Endothelial cell (in vitro differentiated cells): ENCODE data around the gene ANXA11. TPM values are rescaled to one million over a fixed set of nuclear protein-coding genes. Genes with fewer than 3 reads are reported as not detected.

ENCODE experiments used
- DNase-seq: peaks from one replicate; pipeline ENCODE4 v3.0.0; 2021; ENCODE audit warnings: low spot score
- H3K27ac Mint-ChIP-seq: one replicate; pipeline ENCODE4 v1.8.0; 2021; ENCODE audit warnings: mixed read lengths, inconsistent platforms; ENCODE audit not compliant: unreplicated experiment
- H3K27me3 Mint-ChIP-seq: one replicate; pipeline ENCODE4 v1.8.0; 2021; ENCODE audit warnings: mild to moderate bottlenecking, moderate library complexity, mixed read lengths, inconsistent platforms; ENCODE audit not compliant: unreplicated experiment
- H3K36me3 Mint-ChIP-seq: one replicate; pipeline ENCODE4 v1.8.0; 2021; ENCODE audit warnings: mild to moderate bottlenecking, low read depth, mixed read lengths, inconsistent platforms; ENCODE audit not compliant: unreplicated experiment
- H3K4me1 Mint-ChIP-seq: one replicate; pipeline ENCODE4 v1.8.0; 2021; ENCODE audit warnings: mild to moderate bottlenecking, mixed read lengths, inconsistent platforms; ENCODE audit not compliant: unreplicated experiment
- H3K4me3 Mint-ChIP-seq: one replicate; pipeline ENCODE4 v1.8.0; 2021; ENCODE audit warnings: mild to moderate bottlenecking, mixed read lengths, inconsistent platforms; ENCODE audit not compliant: unreplicated experiment
- H3K9me3 Mint-ChIP-seq: one replicate; pipeline ENCODE4 v1.8.0; 2021; ENCODE audit warnings: mixed read lengths, inconsistent platforms; ENCODE audit not compliant: unreplicated experiment
- CTCF ChIP-seq: fragments of 200-600 bp; sonication (generic); IDR thresholded peaks from one replicate; pipeline ENCODE4 v1.5.0; 2021; ENCODE audit warnings: antibody characterized with exemption; ENCODE audit not compliant: unreplicated experiment
- total RNA-seq: library from RNA; stranded (reverse); fragmentation: NEBNext Ultra II Directional; extraction: Animal tissue kit (Norgen Biotek cat#: 25700); gene quantifications from one replicate; pipeline ENCODE4 v1.2.1, GENCODE V29; 2021; ENCODE audit not compliant: unreplicated experiment

The ANXA11 gene
- total RNA-seq, 1 donor from 2014 or later, result 133 TPM

GRCh38 chr10:80211786-80212185, 6.4 kb upstream of the ANXA11 start:
- Mint-ChIP-seq H3K27me3 (peaks cover 4% of the 10 kb centered on the region), H3K4me1 (no peaks in the 10 kb centered on the region), H3K9me3 (no peaks in the 10 kb centered on the region), H3K36me3 (no peaks in the 10 kb centered on the region), H3K4me3 (no peak overlapping the region), H3K27ac (no peak overlapping the region)
- no peak for DNase-seq
- TF ChIP-seq CTCF, result no peak

GRCh38 chr10:80210259-80210658, 4.9 kb upstream of the ANXA11 start:
- Mint-ChIP-seq H3K4me3 (no peak overlapping the region), H3K4me1 (peaks cover 5% of the 10 kb centered on the region), H3K27ac (no peak overlapping the region), H3K9me3 (no peaks in the 10 kb centered on the region), H3K36me3 (no peaks in the 10 kb centered on the region), H3K27me3 (peaks cover 2% of the 10 kb centered on the region)
- DNase-seq, result no peak
- TF ChIP-seq CTCF, result no peak

- no peak for DNase-seq
- Mint-ChIP-seq H3K27me3 (peaks cover 13% of the 10 kb centered on the region), H3K9me3 (no peaks in the 10 kb centered on the region), H3K4me3 (peak overlapping the region; percentile 5), H3K4me1 (peaks cover 21% of the 10 kb centered on the region), H3K27ac (no peak overlapping the region), H3K36me3 (no peaks in the 10 kb centered on the region)
- TF ChIP-seq CTCF, result no peak
These were observed 2.5 kb upstream of the ANXA11 start for GRCh38 chr10:80207768-80208370.

- H3K27ac Mint-ChIP-seq, result peak overlapping the region; percentile 2
These were observed 929 bp upstream of the ANXA11 start for GRCh38 chr10:80206277-80206655.

More at GRCh38 chr10:80206277-80206655, 929 bp upstream of the ANXA11 start:
- Mint-ChIP-seq H3K36me3 (peaks cover 2% of the 10 kb centered on the region), H3K4me3 (peak overlapping the region; percentile 66), H3K9me3 (no peaks in the 10 kb centered on the region), H3K27me3 (peaks cover 19% of the 10 kb centered on the region), H3K4me1 (peaks cover 36% of the 10 kb centered on the region)
- DNase-seq, result no peak
- TF ChIP-seq CTCF, result no peak
